Urinary bladder (tissue), 4 donors: ENCODE measurements around the gene BCAP31. TPM values are rescaled to one million over a fixed set of nuclear protein-coding genes. Genes with fewer than 3 reads are reported as not detected.
"Not testable (repeated sequence)": the region's sequence is repeated elsewhere in the genome, so short reads cannot be mapped to it uniquely, and the experiment has no call there.

Experiments used
- DNase-seq: peaks from one replicate; pipeline ENCODE4 v3.0.0-alpha.2; 2015; ENCODE audit errors: extremely low spot score
- H3K27ac ChIP-seq: one replicate; pipeline ENCODE4 v1.5.1; 2013; ENCODE audit warnings: low read depth, mild to moderate bottlenecking, moderate library complexity
- H3K36me3 ChIP-seq: one replicate; pipeline ENCODE4 v1.6.1; 2013; ENCODE audit warnings: mild to moderate bottlenecking, moderate library complexity; ENCODE audit not compliant: insufficient read depth
- H3K4me1 ChIP-seq: one replicate; pipeline ENCODE4 v1.6.1; 2013; ENCODE audit warnings: mild to moderate bottlenecking, moderate library complexity; ENCODE audit not compliant: insufficient read depth
- H3K4me3 ChIP-seq: one replicate; pipeline ENCODE4 v1.5.1; 2013; ENCODE audit warnings: low read depth, low read length
- WGBS: extraction: QIAGEN DNeasy Blood & Tissue Kit; methylation state at CpG from one replicate; pipeline ENCODE4 v1.1.7; 2013; 5-methylcytosine and 5-hydroxymethylcytosine counted together
- polyA plus RNA-seq: library from polyadenylated mRNA; stranded (reverse); fragments of 200-250 nt; gene quantifications from one replicate; pipeline ENCODE4 v1.2.3, GENCODE V29; 2013
- total RNA-seq: library from RNA; depleted of rRNA; stranded (reverse); fragments of >200 nt; gene quantifications from one replicate; pipeline ENCODE4 v1.2.3, GENCODE V29; 2014
- donor health status: healthy with polysubstance abuse.
- donor health status: healthy.

Gene BCAP31
- total and polyA plus RNA-seq, 2 donors = 68.6 to 239 TPM

- Histone ChIP-seq H3K4me3 (peak overlapping the region; percentile 26), H3K4me1 (no peaks in the 10 kb centered on the region), H3K27ac (peak overlapping the region; percentile 78), H3K36me3 (no peaks in the 10 kb centered on the region)
- 11% methylated on average over 21 of the region's 21 CpGs for WGBS
- DNase-seq = no peak
Measured at GRCh38 chrX:153766098-153766817, 42.1 kb upstream of the BCAP31 start.

GRCh38 chrX:153765138-153766079 lies 41.2 kb upstream of the BCAP31 start:
- WGBS = 28% methylated on average over 27 of the region's 27 CpGs
- no peak for DNase-seq
- peak overlapping the region; percentile 26 for H3K4me3 ChIP-seq
- peak overlapping the region; percentile 78 for H3K27ac ChIP-seq
- no peaks in the 10 kb centered on the region for H3K36me3 ChIP-seq
- H3K4me1 ChIP-seq = no peaks in the 10 kb centered on the region

GRCh38 chrX:153764786-153765137 lies 40.6 kb upstream of the BCAP31 start:
- Histone ChIP-seq H3K27ac (peak overlapping the region; percentile 50), H3K4me1 (no peaks in the 10 kb centered on the region), H3K36me3 (no peaks in the 10 kb centered on the region), H3K4me3 (no peak overlapping the region)
- DNase-seq = no peak
- WGBS = 58% methylated on average over 7 of the region's 7 CpGs

DNA sequence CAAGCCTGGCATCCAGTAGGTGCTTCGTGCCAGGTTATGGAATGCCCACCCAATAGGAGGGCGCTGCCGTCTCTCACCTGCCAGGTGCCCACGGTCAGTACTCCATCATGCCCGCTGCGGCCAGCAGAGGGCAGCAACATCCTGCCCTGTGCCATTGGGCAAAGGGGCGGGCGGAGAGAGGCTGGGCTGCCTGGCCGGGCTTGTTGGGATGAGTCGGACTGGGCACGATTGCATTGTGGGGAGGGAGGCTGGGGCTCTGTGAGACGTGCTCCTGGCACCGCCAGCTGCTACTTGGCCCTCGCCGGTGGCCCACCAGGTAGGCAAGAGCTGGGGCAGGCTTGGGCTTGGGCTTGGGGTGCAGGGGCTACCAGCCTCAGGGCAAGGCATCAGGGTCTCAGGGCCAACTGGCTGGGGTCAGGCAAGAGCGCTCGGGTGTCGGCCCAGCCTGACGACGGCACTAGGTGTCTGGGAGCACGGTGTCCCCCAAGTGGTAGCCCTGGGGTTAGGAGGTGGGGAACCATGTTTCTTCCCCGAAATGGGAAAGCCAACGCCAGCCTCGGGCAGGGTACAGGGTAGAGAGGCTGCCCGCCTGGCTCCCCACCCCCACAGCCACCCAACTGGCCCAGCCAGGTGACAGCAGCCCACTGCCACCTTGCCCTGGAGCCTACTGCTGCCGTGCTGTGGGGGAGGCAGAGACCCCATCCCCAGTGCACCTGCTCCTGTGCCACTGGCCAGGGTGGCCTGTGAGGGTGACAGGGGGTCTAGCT lies 40.0 kb upstream of the BCAP31 start, which contains the start of gene PLXNB3:
TSS of gene PLXNB3 (plus strand) at position 261 of the 767 bp plus-strand sequence. CDS start 1,287 bp downstream, outside the sequence.
- H3K36me3 ChIP-seq = no peaks in the 10 kb centered on the region
- WGBS = 25% methylated on average over 26 of the region's 26 CpGs
- H3K27ac ChIP-seq = peak within 1 kb of the TSS; percentile 50
- no peak within 1 kb of the TSS for H3K4me3 ChIP-seq
- no peak for DNase-seq
- H3K4me1 ChIP-seq = no peaks in the 10 kb centered on the region

GRCh38 chrX:153763298-153763932 lies 39.2 kb upstream of the BCAP31 start:
- WGBS = 89% methylated on average over 18 of the region's 18 CpGs
- Histone ChIP-seq H3K4me1 (no peaks in the 10 kb centered on the region), H3K27ac (no peak overlapping the region), H3K4me3 (no peak overlapping the region), H3K36me3 (no peaks in the 10 kb centered on the region)
- no peak for DNase-seq

DNA sequence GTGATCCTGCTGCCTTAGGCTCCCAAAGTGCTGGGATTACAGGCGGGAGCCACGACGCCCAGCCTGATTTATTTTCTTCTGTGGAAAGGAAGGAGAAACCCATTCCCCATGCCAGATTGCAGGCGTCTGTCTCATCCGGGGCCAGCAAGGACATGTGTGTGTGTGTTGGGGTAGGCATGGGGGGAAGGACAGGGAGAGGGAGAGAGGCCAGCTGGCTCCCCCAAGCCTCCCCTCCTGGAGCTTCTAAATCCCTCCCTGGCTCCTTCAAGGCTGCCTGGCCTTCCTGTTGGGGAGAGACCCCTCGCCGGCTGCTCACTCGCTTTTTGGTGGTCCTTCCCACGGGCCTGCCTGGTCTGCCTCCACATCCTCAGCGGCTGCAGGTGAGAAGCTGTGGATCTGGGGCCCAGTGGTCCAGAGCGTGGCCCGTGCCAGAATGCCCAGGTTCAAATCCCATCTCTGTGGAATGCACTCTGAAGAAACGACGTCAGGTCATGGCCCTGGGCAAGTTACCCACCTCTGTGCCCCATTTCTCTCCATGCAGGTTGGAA lies 38.5 kb upstream of the BCAP31 start:
- DNase-seq = no peak
- 88% methylated on average over 14 of the region's 14 CpGs for WGBS
- Histone ChIP-seq H3K36me3 (no peaks in the 10 kb centered on the region), H3K27ac (no peak overlapping the region), H3K4me1 (no peaks in the 10 kb centered on the region), H3K4me3 (no peak overlapping the region)

DNA sequence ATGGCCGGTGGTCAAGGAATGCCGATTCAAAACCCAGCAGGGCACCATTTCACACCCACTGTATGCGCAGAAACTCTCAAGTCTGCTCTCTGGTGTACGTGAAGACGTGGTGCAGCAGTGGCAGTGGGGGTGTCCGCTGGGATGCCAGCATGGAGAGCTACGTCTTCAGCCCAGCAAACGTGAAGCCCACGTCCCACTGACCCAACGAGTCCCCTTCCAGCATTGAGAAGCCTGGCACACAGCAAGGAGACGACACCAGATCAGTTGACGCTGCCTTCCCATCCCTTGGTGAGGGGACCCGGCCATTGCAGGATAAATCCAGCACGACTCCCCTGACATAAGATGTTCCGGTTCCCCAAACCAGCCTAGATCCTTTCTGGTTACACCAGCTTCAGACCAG lies 37.7 kb upstream of the BCAP31 start:
- Histone ChIP-seq H3K27ac (no peak overlapping the region), H3K36me3 (no peaks in the 10 kb centered on the region), H3K4me1 (no peaks in the 10 kb centered on the region), H3K4me3 (no peak overlapping the region)
- DNase-seq = no peak
- WGBS = 87% methylated on average over 15 of the region's 15 CpGs

DNA sequence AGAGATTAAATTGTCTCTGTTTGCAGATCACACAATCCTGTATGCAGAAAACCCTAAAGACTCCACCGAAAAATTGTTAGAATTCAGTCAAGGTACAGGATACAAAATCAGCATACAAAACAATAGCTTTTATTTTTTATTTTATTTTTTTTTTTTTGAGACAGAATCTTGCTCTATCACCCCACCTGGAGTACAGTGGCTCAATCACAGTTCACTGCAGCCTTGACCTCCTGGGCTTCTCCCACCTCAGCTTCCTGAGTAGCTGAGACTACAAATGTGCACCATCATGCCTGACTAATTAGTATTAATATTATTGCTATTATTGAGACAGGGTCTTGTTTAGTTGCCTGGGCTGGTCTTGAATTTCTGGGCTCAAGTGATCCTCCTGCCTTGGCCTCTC lies 30.9 kb upstream of the BCAP31 start:
- Histone ChIP-seq H3K27ac (no peak overlapping the region), H3K36me3 (no peaks in the 10 kb centered on the region), H3K4me3 (no peak overlapping the region), H3K4me1 (no peaks in the 10 kb centered on the region)
- 86% methylated on average over 1 of the region's 1 CpG for WGBS
- no peak for DNase-seq

- H3K4me1 ChIP-seq = no peaks in the 10 kb centered on the region
- DNase-seq = no peak
- 79% methylated on average over 12 of the region's 12 CpGs for WGBS
- H3K4me3 ChIP-seq = no peak overlapping the region
- no peak overlapping the region for H3K27ac ChIP-seq
- H3K36me3 ChIP-seq = no peaks in the 10 kb centered on the region
Measured at GRCh38 chrX:153750127-153750774, 26.1 kb upstream of the BCAP31 start.

DNA sequence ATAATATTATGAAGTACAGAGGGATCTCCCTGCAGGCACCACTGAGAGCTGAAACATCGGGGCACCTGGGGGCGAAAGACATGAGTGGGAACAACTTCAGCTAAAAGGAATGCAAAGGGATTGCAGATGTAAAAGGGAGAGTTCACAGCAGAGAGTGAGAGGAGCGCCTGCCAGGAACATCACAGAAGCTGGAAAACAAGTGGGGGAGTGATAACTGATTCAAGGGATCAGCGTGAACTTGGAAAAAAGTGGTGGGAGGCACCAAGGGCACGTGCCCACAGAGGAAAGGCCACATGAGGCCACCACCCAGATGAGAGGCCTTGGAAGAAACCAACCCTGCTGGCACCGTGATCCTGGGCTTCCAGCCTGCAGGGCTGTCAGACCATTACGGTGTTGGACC lies 24.8 kb upstream of the BCAP31 start:
- not testable (repeated sequence) for H3K4me1 ChIP-seq, H3K27ac ChIP-seq, H3K36me3 ChIP-seq, DNase-seq, H3K4me3 ChIP-seq
- WGBS = 95% methylated on average over 7 of the region's 7 CpGs

GRCh38 chrX:153746991-153747390 lies 22.8 kb upstream of the BCAP31 start:
- DNase-seq, H3K27ac ChIP-seq, H3K4me1 ChIP-seq, H3K36me3 ChIP-seq, H3K4me3 ChIP-seq: not testable (repeated sequence)
- WGBS = 72% methylated on average over 6 of the region's 6 CpGs

GRCh38 chrX:153746359-153746758 lies 22.2 kb upstream of the BCAP31 start:
- Histone ChIP-seq H3K4me1 (no peaks in the 10 kb centered on the region), H3K4me3 (no peak overlapping the region), H3K36me3 (no peaks in the 10 kb centered on the region), H3K27ac (no peak overlapping the region)
- WGBS = 91% methylated on average over 3 of the region's 3 CpGs
- DNase-seq = no peak
